Measurements from ENCODE around the gene CNTNAP5. TPM values are rescaled to one million over a fixed set of nuclear protein-coding genes. Genes with fewer than 3 reads are reported as not detected.

CNTNAP5 gene
- polyA plus RNA-seq, 1 experiment = not detected

DNA sequence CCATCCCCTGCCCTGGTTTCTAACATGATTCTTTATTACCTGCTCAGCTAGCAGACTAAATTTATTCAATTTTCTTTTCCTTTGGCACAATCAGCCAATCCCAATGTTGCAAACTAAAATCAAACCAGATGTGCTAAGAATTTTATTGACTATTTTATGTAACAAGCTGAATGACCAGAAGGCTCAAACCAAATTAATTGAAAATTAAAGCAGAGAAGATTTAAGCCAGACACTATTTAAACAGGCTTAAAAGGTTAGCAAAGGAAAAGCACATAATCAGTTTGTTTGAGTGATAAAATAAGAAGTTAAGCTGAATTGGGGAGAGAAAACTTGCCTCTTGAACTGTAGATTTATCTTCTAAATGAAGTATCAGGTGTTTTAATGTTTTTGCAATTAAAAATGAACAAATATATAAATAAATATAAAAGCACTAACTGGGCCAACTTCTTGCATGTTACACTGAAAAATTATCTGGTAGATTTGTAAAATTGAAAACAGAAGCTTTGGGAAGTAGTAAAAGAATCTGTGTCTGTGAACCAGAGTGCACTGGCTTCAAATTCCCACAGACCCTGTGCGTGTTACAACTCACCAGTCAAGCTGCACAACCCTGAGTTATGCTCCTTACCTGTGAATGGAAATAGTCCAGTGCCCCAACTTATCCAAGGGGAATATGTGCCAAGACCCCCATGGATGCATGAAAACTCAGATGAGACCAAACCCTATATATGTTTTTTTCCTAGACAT is 283.4 kb downstream of the CNTNAP5 start:
- no peaks in the 10 kb centered on the region for H3K27me3 ChIP-seq (ENCODE audit: control insufficient read depth, insufficient read depth, low read length)
- ChIA-PET CTCF (no interaction called here), POLR2A (no interaction called here)
- TF ChIP-seq CTCF (IDR thresholded peaks at IDR 0.05; ENCODE audit: insufficient read depth, low read depth, low read length) = no peak
- H3K36me3 ChIP-seq (ENCODE audit: control insufficient read depth, insufficient read depth, low read length) = no peaks in the 10 kb centered on the region
- H3K4me3 ChIP-seq (ENCODE audit: low read depth, low read length) = no peak overlapping the region
- DNase-seq (ENCODE audit: low read depth) = no peak

DNA sequence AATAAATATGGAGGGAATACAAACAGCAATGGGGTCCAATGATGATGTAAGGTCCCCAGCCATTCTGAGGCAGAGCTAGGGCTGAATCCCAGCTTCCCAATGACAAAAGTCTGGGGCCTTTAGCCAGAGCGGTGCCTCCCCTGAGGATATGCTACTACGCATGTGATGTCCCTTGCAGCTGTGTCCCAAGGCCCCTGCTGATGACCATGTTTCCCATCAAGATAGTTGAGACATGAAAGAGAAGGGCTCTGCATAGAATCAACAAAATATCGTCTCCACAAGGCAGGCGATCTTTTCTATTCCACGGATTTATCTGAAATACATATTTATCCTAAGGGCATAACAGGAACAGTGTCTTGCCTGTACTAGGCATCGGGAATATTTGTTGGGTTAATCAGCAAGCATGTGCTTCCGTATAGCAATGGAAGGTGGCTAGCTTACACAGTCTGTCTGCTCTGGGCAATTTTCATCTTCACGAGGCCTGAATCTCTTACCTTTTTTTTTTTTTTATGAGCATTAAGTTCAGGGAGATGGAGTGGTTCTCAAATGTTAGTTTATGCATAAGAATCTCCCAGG is 284.6 kb downstream of the CNTNAP5 start:
- ChIA-PET CTCF (no interaction called here), POLR2A (no interaction called here)
- Histone ChIP-seq H3K27me3 (ENCODE audit: control insufficient read depth, insufficient read depth, low read length) (no peaks in the 10 kb centered on the region), H3K36me3 (ENCODE audit: control insufficient read depth, insufficient read depth, low read length) (no peaks in the 10 kb centered on the region), H3K4me3 (ENCODE audit: low read depth, low read length) (no peak overlapping the region)
- TF ChIP-seq CTCF (IDR thresholded peaks at IDR 0.05; ENCODE audit: insufficient read depth, low read depth, low read length) = no peak
- DNase-seq (ENCODE audit: low read depth) = no peak

GRCh38 chr2:124310671-124311070 is 285.6 kb downstream of the CNTNAP5 start:
- POLR2A ChIA-PET = no interaction called here
- Histone ChIP-seq H3K36me3 (ENCODE audit: control insufficient read depth, insufficient read depth, low read length) (no peaks in the 10 kb centered on the region), H3K27me3 (ENCODE audit: control insufficient read depth, insufficient read depth, low read length) (no peaks in the 10 kb centered on the region), H3K4me3 (ENCODE audit: low read depth, low read length) (no peak overlapping the region)
- no peak for TF ChIP-seq CTCF (IDR thresholded peaks at IDR 0.05; ENCODE audit: insufficient read depth, low read depth, low read length)
- DNase-seq (ENCODE audit: low read depth) = no peak
- CTCF ChIA-PET = no interaction called here

GRCh38 chr2:124314084-124314483 is 289.0 kb downstream of the CNTNAP5 start:
- Histone ChIP-seq H3K36me3 (ENCODE audit: control insufficient read depth, insufficient read depth, low read length) (no peaks in the 10 kb centered on the region), H3K27me3 (ENCODE audit: control insufficient read depth, insufficient read depth, low read length) (no peaks in the 10 kb centered on the region), H3K4me3 (ENCODE audit: low read depth, low read length) (no peak overlapping the region)
- no peak for DNase-seq (ENCODE audit: low read depth)
- CTCF ChIA-PET = no interaction called here
- POLR2A ChIA-PET = no interaction called here
- TF ChIP-seq CTCF (IDR thresholded peaks at IDR 0.05; ENCODE audit: insufficient read depth, low read depth, low read length) = no peak

DNA sequence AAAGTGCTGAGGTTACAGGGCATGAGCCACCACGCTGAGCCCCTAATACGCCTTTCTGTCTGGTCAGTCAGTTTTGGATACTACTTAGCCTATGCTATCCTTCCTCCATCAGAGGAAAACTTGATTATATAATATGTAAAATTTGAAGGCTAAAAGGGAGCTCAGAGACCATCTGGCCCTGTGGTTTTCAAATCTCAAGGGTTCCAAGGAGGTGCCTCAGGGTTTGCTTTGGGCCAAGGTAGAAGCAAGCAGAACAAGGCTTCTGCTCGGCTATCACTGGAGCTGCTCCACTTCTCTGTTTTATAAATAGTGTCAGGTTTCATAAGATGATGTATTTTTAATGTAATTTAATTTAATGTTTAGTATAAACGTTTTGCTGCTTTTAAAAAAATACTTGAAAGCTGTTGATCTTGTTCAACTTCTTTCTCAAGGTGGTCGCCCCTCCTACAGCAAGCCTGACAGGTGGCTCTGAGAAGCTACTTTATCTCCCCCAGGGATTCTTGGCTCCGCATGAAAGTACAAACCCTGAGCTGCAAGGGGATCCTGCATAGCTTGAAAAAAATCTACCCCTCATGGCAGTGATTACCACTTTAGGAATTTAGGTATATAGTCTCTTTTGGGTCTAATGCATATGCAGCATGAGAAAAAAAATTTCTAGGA is 290.3 kb downstream of the CNTNAP5 start:
- no peak overlapping the region for H3K4me3 ChIP-seq (ENCODE audit: low read depth, low read length)
- no peaks in the 10 kb centered on the region for H3K36me3 ChIP-seq (ENCODE audit: control insufficient read depth, insufficient read depth, low read length)
- TF ChIP-seq CTCF (IDR thresholded peaks at IDR 0.05; ENCODE audit: insufficient read depth, low read depth, low read length) = no peak
- POLR2A ChIA-PET = no interaction called here
- no peak for DNase-seq (ENCODE audit: low read depth)
- H3K27me3 ChIP-seq (ENCODE audit: control insufficient read depth, insufficient read depth, low read length) = no peaks in the 10 kb centered on the region
- CTCF ChIA-PET = interaction anchor here (1.1 kb wide), 1 partner anchor 10 kb away, joined by 4 read pairs; no protein-coding TSS in a partner anchor

Measured in BJ (cell line).